Measurements from ENCODE around the gene OR56B4.
"Not testable (repeated sequence)": the region's sequence is repeated elsewhere in the genome, so short reads cannot be mapped to it uniquely, and the experiment has no call there.

Gene OR56B4, protein sequence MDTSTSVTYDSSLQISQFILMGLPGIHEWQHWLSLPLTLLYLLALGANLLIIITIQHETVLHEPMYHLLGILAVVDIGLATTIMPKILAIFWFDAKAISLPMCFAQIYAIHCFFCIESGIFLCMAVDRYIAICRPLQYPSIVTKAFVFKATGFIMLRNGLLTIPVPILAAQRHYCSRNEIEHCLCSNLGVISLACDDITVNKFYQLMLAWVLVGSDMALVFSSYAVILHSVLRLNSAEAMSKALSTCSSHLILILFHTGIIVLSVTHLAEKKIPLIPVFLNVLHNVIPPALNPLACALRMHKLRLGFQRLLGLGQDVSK

DNA sequence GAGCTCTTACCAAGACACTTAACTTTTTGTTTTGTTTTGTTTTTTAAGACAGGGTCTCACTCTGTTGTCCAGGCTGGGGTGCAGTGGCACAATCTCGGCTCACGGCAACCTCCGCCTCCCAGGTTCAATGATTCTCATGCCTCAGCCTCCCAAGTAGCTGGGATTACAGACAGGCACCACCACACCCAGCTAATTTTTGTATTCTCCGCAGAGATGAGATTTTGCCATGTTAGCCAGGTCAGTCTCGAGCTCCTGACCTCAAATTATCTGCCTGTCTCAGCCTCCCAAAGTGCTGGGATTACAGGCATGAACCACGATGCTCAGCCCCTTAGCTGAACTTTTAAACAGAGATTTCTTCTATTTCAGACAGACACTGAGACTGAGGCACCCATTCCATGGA, at the start of gene OR56B4:
Gene OR56B4, plus strand, starts transcription at position 301 of the 400 bp plus-strand sequence. Its CDS starts 95 bp downstream, at position 396.
- DNase-seq = not testable (repeated sequence)

DNA sequence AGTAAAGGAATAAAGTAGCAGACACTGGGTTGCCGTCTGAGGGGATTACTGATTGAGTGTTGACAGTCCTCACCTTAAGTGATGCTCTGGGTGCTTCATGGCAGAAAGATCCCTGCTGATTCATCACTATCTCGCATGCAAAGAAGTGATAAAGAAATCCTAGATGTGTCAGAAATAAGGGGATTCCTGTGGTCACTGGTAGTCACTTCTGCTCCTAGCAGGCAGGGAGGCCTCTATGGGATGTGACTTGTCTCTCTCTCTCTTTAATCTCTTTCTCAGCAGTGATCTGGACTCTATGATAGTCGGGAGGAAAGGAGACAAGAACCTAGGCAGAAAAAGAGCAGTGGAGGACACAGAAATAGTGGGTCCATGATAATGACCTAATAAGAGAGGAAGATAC, 46.0 kb upstream of the OR56B4 start:
- no peak for DNase-seq

- no peak for DNase-seq
Observed at GRCh38 chr11:6062691-6063358, 44.7 kb upstream of the OR56B4 start.

GRCh38 chr11:6067502-6067901, 40.0 kb upstream of the OR56B4 start:
- no peak for DNase-seq

GRCh38 chr11:6076443-6076842, 31.0 kb upstream of the OR56B4 start:
- DNase-seq = not testable (repeated sequence)

DNA sequence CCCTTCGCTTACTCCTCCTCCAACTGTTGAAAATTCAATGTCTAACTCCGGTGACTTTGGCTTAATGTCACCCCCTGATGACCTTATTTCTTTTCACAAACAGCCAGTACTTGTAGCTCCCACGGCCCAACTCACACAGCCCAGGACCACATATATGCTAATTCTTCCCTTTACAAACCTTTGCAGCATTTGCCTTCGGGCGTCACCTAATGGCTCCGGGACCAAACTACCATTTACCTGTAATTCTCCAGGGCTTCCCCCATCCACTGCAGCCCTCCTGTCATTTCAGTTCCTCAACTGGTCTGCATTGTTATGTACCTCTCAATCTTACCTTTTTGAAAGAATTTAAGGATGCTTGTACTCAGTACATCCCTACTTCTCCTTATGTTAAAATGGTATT, 29.8 kb upstream of the OR56B4 start:
- DNase-seq = no peak

DNA sequence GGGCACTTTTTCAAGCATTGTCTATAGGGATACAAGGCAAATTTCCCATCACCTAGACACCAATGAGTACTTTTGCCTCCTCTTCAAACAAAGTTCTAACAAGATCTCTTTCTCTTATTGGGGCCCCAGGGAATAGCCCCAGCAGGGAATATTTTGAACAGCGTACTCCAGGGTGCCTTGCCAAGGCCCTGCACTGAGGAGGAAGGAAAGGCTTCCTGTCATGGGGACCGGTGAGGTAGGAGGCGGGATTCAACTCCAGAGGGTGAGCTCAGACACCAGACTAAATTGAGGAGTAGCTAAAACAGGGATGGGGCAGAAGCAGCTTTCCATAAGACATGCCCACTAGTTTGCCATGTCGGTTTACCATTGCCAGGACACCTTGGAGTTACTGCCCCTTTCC, 28.0 kb upstream of the OR56B4 start:
- no peak for DNase-seq

DNA sequence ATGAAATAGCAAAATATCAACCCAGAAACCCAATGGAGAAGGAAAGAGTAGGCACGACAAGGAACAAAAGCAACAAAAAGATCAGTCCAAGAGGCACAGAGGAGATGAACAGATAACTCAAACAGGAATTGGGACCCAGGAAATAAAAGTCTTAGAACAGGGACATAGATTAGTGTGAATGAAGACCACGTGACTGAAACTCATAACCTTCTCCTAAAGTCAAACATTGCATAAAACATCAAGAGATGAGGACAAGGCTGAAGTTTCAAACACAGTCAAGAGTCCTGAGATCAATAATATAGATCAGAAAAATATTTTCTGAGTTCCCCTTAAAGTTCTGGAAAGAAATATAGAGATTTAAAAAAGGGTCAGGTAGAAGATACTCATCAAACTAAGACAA, 24.4 kb upstream of the OR56B4 start:
- DNase-seq = no peak

DNA sequence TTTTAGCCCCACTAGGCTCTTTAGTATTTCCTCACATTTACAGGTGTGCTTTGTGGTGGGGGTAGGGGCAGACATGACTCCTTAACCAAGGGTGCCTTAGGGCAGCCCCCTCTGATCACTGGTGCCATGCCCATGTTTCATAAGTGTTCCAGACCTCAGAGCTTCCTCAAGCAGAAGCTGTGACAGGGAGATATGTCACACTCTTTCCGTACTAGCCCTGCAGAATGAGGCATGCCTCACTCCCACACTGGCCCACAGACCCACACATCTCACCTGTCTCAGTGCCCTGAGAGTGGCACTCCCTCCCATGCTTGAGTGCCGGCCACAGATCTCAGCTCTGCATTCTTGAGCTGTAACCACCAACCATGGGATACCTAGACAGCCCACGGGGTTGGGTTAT, 22.9 kb upstream of the OR56B4 start:
- no peak for DNase-seq

DNA sequence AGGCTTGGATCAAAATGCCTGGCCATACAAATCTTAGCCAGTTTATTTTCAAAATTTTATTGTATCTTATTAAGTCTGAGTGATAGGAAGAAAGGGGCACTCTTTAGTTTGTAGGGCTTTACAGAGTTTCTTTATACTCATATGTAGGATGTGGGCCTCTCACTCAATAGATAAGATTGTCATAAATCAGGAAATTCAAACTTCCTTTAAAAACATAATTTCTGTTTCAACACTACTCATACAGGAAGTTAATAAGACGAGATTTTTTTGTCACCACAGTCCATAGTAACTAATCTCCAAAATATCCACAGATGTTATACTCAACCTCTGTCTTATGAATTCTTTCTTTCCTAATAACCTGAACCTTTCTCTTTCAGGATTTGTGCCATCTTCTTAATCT, 13.3 kb upstream of the OR56B4 start:
- DNase-seq = no peak

- no peak for DNase-seq
Observed at GRCh38 chr11:6095798-6096197, 11.7 kb upstream of the OR56B4 start.

DNA sequence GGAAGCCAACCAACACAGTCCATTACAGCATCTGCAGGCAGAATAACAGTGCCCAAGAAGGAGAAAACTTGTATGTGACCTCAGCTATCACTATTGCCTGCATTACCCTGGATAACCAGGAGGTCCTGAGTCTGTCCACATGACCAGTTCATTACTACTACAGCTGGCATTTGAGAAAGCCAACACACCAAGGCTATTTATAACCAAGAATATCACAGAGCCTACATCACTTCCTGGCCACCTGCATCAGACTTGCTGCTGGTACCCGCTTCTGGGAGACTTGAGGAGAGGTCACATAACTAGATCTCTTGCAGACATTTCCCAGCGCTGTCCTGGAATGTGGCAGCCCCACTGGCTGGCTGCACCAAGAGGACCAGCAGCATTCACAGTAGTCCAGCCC, 11.1 kb upstream of the OR56B4 start:
- DNase-seq = no peak

DNA sequence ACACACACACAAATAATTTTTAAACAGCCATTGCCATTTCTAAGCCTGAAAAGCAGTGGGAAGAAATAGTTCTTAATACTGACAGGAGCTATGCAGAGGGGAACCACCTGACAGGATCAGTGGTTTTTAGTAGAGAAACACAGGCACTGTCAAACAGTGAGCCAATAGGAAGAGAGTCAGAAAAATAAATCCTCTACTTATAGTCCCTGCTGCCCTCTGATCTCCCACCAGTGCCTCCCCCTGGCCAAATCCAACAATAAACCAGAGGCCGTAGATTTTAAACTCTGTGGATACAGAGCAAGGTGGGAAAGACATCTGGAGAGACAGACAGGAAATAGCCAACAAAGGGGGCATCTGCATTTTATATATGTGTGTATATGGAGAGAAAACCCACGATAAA, 7.9 kb upstream of the OR56B4 start:
- no peak for DNase-seq

DNA sequence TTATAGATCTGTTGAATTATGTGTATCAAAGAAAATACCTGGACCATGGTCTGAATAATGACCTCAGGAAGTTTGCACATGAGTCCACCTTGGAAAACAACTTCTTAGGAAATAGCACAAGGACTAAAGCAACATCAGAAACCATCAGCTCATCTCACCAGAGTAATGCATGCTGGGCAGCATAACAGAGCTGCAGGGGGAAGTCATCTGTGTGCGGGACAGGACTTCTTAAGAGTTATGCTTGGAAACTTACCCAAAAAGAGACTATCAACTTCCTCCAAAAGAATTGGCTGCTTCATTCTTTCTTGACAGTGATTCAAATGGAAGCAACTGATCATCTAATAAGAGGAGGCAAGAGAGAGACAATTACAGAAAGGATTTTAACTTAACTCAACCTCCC, 2.5 kb downstream of the OR56B4 start:
- DNase-seq = no peak

DNA sequence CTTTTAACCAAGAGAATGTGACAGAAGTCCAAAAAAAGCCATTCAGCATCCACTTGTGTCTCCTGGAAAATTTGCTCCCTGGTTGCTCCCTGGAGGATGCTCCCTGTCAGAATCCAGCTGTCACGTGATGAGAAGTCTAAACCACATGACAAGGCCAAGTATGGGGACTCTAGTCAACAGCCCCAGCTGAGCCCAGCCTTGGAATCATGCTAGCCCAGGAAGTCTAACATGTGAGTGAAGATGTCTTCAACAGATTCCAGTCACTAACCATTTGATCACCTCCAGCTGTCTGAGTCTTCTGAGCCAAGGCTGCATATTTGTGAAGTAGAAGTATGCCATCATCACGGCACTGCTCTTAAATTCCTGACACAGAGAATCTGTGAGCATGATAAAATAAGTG, 4.2 kb downstream of the OR56B4 start:
- no peak for DNase-seq

DNA sequence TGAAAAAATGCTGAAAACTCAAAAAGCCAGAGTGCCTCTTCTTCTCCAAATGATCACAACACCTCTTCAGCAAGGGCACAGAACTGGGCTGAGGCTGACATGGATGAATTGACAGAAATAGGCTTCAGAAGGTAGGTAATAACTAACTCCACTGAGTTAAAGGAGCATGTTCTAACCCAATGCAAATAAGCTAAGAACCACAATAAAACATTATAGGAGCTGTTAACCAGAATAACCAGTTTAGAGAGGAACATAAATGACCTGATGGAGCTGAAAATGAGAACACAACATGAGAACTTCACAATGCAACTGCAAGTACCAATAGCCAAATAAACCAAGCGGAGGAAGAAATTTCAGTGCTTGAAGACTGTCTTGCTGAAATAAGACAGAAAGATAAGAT, 9.2 kb downstream of the OR56B4 start:
- no peak for DNase-seq

- no peak for DNase-seq
Observed at GRCh38 chr11:6124245-6124644, 16.8 kb downstream of the OR56B4 start.

DNA sequence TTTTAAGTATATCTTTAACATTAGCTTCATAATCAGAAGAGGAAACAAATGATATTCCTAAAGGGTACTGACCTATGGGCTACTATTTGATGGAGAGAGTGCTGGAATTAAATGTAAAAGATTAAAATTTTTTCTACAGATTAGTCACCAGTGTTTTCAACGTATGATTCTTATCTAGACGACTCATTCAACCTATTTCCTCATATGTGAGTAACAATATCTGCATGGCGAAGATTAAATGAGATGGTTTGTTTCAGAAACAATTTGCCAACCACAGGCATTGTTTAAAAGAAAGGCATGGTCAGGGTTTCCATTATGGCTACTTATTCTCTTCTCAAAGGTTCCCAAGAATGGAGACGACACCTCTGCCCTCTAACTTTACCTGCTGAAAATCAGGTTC, 20.4 kb downstream of the OR56B4 start:
- no peak for DNase-seq

GRCh38 chr11:6129011-6129410, 21.5 kb downstream of the OR56B4 start:
- DNase-seq = no peak

- DNase-seq = no peak
Observed at GRCh38 chr11:6129635-6130034, 22.2 kb downstream of the OR56B4 start.

DNA sequence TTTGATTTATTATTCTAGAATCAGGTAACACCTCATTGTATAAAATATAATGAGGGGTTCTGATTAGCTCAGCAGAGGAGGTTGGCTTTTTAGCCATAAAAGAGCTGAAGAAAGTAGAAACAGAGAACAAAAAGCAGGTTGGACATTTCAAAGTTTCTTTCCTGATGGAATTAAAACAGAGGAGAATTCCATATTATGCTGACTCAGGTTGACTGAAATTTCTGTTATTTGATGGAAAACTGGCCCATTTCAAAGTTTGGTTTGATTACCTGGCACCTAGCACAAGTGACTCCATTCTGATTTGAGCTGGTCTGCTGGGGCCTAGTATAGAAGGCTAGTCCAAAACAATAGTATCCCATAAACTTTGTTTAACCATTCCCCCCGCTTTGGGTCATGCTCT, 24.9 kb downstream of the OR56B4 start:
- no peak for DNase-seq

GRCh38 chr11:6135936-6136335, 28.5 kb downstream of the OR56B4 start:
- DNase-seq = not testable (repeated sequence)

DNA sequence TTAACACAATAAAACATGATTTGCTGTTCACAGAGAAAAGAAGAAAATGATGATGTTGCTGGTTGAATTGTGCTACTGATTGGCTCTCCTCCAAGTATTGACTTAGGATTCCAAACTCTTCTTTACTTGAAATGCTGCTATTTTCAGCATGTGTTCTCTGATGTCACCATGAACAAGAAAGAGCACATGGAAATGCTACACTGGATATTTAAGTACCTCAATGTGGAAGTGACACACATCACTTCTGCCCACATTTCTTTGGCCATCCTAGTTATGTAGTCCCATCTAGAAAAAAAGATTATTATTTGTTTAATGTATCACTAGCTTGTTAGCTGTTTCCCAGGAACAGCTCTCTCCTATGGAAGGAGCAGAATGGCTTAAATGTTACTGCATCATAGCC, 35.5 kb downstream of the OR56B4 start:
- DNase-seq = no peak

- not testable (repeated sequence) for DNase-seq
Observed at GRCh38 chr11:6143737-6144136, 36.3 kb downstream of the OR56B4 start.

- no peak for DNase-seq
Observed at GRCh38 chr11:6151117-6151516, 43.6 kb downstream of the OR56B4 start.

Data from stimulated activated CD4-positive, alpha-beta T cell treated with anti-CD3 and anti-CD28 coated beads, Interleukin-15, amount 100 ng/mL, for 24 hours (primary cell).